ENCODE results near the gene FBXO27.
A peak's percentile ranks its signal among the peaks of the same experiment; 100 is the strongest.

FBXO27 gene

GRCh38 chr19:38975861-38976271 is 56.5 kb downstream of the FBXO27 start:
- DNase-seq (ENCODE audit: low read depth, low spot score) = no peak

GRCh38 chr19:38975214-38975860 is 57.0 kb downstream of the FBXO27 start, which contains the start of gene FBXO17:
FBXO17 (minus strand) TSS chr19:38975742; CDS start chr19:38950319, 25,423 bp downstream.
- TF ChIP-seq FOXP2 (optimal IDR thresholded peaks at IDR 0.05; ENCODE audit: control extremely low read depth, extremely low read length, insufficient read depth) = no peak
- 0 out of 2 replicates have a peak, but pooled peaks have one; percentile 38 for TF ChIP-seq POLR2AphosphoS5 (IDR thresholded peaks at IDR 0.05; ENCODE audit: borderline replicate concordance, low read depth, low read length)
- peak within 1 kb of the TSS; percentile 89 for H3K9ac ChIP-seq (ENCODE audit: insufficient read length)
- peak within 1 kb of the TSS; percentile 92 for H3K27ac ChIP-seq
- no peaks in the 10 kb centered on the region; the same call in 1 of the 2 replicates for H3K36me3 ChIP-seq (ENCODE audit: insufficient read depth, low read length)
- peak within 1 kb of the TSS; percentile 99 for H3K4me3 ChIP-seq
- no peaks in the 10 kb centered on the region for H3K9me3 ChIP-seq (ENCODE audit: low read depth, low read length)
- DNase-seq (ENCODE audit: low read depth, low spot score) = no peak

More at GRCh38 chr19:38975861-38976271, 56.5 kb downstream of the FBXO27 start:
- Histone ChIP-seq H3K36me3 (ENCODE audit: insufficient read depth, low read length) (no peaks in the 10 kb centered on the region; the same call in 1 of the 2 replicates), H3K9me3 (ENCODE audit: low read depth, low read length) (no peaks in the 10 kb centered on the region), H3K9ac (ENCODE audit: insufficient read length) (peak overlapping the region; percentile 69), H3K27ac (peak overlapping the region; percentile 89), H3K4me3 (peak overlapping the region; percentile 99)
- TF ChIP-seq FOXP2 (optimal IDR thresholded peaks at IDR 0.05; ENCODE audit: control extremely low read depth, extremely low read length, insufficient read depth) (no peak), POLR2AphosphoS5 (IDR thresholded peaks at IDR 0.05; ENCODE audit: borderline replicate concordance, low read depth, low read length) (no peak), EZH2 (IDR thresholded peaks at IDR 0.05) (no peak)

- no peak for TF ChIP-seq POLR2AphosphoS5 (IDR thresholded peaks at IDR 0.05; ENCODE audit: borderline replicate concordance, low read depth, low read length)
- no peak for TF ChIP-seq FOXP2 (optimal IDR thresholded peaks at IDR 0.05; ENCODE audit: control extremely low read depth, extremely low read length, insufficient read depth)
- no peak for TF ChIP-seq EZH2 (IDR thresholded peaks at IDR 0.05)
- no peaks in the 10 kb centered on the region; the same call in 1 of the 2 replicates for H3K36me3 ChIP-seq (ENCODE audit: insufficient read depth, low read length)
- peak; percentile 6 for DNase-seq (ENCODE audit: low read depth, low spot score)
- H3K4me3 ChIP-seq = peak overlapping the region; percentile 99
- peak overlapping the region; percentile 89 for H3K9ac ChIP-seq (ENCODE audit: insufficient read length)
- H3K27ac ChIP-seq = peak overlapping the region; percentile 92
- H3K9me3 ChIP-seq (ENCODE audit: low read depth, low read length) = no peaks in the 10 kb centered on the region
These were observed 57.6 kb downstream of the FBXO27 start for GRCh38 chr19:38974624-38975213.
